A549 (cell line): Measurements from ENCODE around the gene NUMB. TPM values are rescaled to one million over a fixed set of nuclear protein-coding genes. Genes with fewer than 3 reads are reported as not detected.

Experiments used
- ATAC-seq, 2 experiments: fragments of 200-7000 bp in 1 of 2; fragments of >200 bp in 1 of 2; cut with Nextera tagmentation in 1 of 2; cut with Tn5 transposase in 1 of 2; 3 replicates each; pipeline versions ENCODE4 v1.8.0 to v1.9.1; 2018 to 2020; ENCODE audit warnings: mild to moderate bottlenecking in 1 of 2, moderate library complexity in 1 of 2
- CTCF ChIA-PET: fragments of 300-600 bp; sonication (Branson Sonifier 250); formaldehyde crosslinking; extraction: SDS; loops from one replicate; lab custom pipeline; 2021; ENCODE audit warnings: antibody characterized with exemption, inconsistent platforms; lab: Yijun Ruan, JAX
- POLR2A ChIA-PET: fragments of 350-600 bp; formaldehyde crosslinking; extraction: SDS; loops from one replicate; lab custom pipeline; 2021; ENCODE audit warnings: antibody characterized with exemption, inconsistent platforms; lab: Yijun Ruan, JAX
- DNase-seq, 2 experiments: peaks; one replicate each; pipeline versions ENCODE4 v3.0.0 to v3.0.0-alpha.2; 2011 to 2016; ENCODE audit warnings: low read depth in 1 of 2, low spot score in 1 of 2
- FAIRE-seq: peaks from 2 replicates; lab custom pipeline; 2011; peaks lifted over from hg19 to GRCh38; lab: Jason Lieb, UNC
- H3K27ac ChIP-seq, 2 experiments: fragments of >200 bp; sonication (Bioruptor Twin); formaldehyde crosslinking; 3 replicates each; pipeline ENCODE4 v1.5.1; 2016 to 2017
- H3K4me1 ChIP-seq: fragments of >200 bp; sonication (Bioruptor Twin); formaldehyde crosslinking; 3 replicates; pipeline ENCODE4 v1.6.1; 2016
- H3K4me2 ChIP-seq: fragments of >200 bp; sonication (Bioruptor Twin); formaldehyde crosslinking; 3 replicates; pipeline ENCODE4 v1.6.1; 2016
- H3K4me3 ChIP-seq: fragments of >200 bp; sonication (Bioruptor Twin); formaldehyde crosslinking; 3 replicates; pipeline ENCODE4 v1.5.1; 2016
- H3K9me3 ChIP-seq: fragments of >200 bp; sonication (Bioruptor Twin); formaldehyde crosslinking; 3 replicates; pipeline ENCODE4 v1.6.1; 2016
- CEBPB ChIP-seq, 2 experiments: fragments of >200 bp in 1 of 2; sonication (Bioruptor Twin) in 1 of 2; formaldehyde crosslinking in 1 of 2; IDR thresholded peaks; 2 replicates each; pipeline ENCODE4 v1.6.1; 2012 to 2016
- FOSL2 ChIP-seq, 2 experiments: fragments of 450-650 bp in 1 of 2; fragments of >200 bp in 1 of 2; sonication (Bioruptor Twin) in 1 of 2; formaldehyde crosslinking; IDR thresholded peaks; 2 replicates each; pipeline versions ENCODE4 v1.5.0 to v1.6.1; 2016 to 2020; ENCODE audit warnings: mild to moderate bottlenecking in 1 of 2, moderate library complexity in 1 of 2
- GATA3 ChIP-seq: IDR thresholded peaks from 2 replicates; pipeline ENCODE4 v1.6.1; 2012; ENCODE audit warnings: borderline replicate concordance
- HDAC2 ChIP-seq: fragments of 200-600 bp; sonication (generic); IDR thresholded peaks from 2 replicates; pipeline ENCODE4 v1.6.1; 2016
- HEYL ChIP-seq: fragments of 250-450 bp; sonication (Bioruptor Pico); IDR thresholded peaks from 2 replicates; pipeline ENCODE4 v1.8.0; 2021; ENCODE audit warnings: mild to moderate bottlenecking, moderate library complexity
- JUNB ChIP-seq: fragments of >200 bp; sonication (Bioruptor Twin); formaldehyde crosslinking; IDR thresholded peaks from 2 replicates; pipeline ENCODE4 v1.6.1; 2016
- KDM5A ChIP-seq: fragments of 200-600 bp; sonication (generic); IDR thresholded peaks from 2 replicates; pipeline ENCODE4 v1.6.1; 2016; ENCODE audit warnings: antibody characterized with exemption, mild to moderate bottlenecking
- MAFK ChIP-seq: fragments of 450-650 bp; IDR thresholded peaks from 2 replicates; pipeline ENCODE4 v1.6.1; 2014; ENCODE audit not compliant: partially characterized antibody
- MAZ ChIP-seq: fragments of 150-350 bp; IDR thresholded peaks from 2 replicates; pipeline ENCODE4 v1.6.1; 2014; ENCODE audit warnings: antibody characterized with exemption, low read depth, low read length, borderline replicate concordance
- NPAS2 ChIP-seq: fragments of 250-450 bp; sonication (Bioruptor Pico); IDR thresholded peaks from 2 replicates; pipeline ENCODE4 v1.8.0; 2022; ENCODE audit warnings: mild to moderate bottlenecking, moderate library complexity, borderline replicate concordance
- RARB ChIP-seq: fragments of 250-450 bp; sonication (Bioruptor Pico); IDR thresholded peaks from 2 replicates; pipeline ENCODE4 v1.8.0; 2021; ENCODE audit warnings: mild to moderate bottlenecking, moderate library complexity
- RNF2 ChIP-seq: fragments of 200-600 bp; sonication (generic); IDR thresholded peaks from 2 replicates; pipeline ENCODE4 v1.6.1; 2016; ENCODE audit warnings: low read depth, mild to moderate bottlenecking, antibody characterized with exemption, moderate library complexity, borderline replicate concordance
- SMC3 ChIP-seq: fragments of >200 bp; sonication (Bioruptor Twin); formaldehyde crosslinking; IDR thresholded peaks from 3 replicates; pipeline ENCODE4 v1.6.1; 2018; ENCODE audit warnings: inconsistent platforms
- SREBF2 ChIP-seq: fragments of 450-650 bp; IDR thresholded peaks from 2 replicates; pipeline ENCODE4 v1.6.1; 2014; ENCODE audit warnings: mild to moderate bottlenecking, moderate library complexity
- TFCP2L1 ChIP-seq: fragments of 250-450 bp; sonication (Bioruptor Pico); IDR thresholded peaks from 2 replicates; pipeline ENCODE4 v1.5.0; 2021; ENCODE audit warnings: mild to moderate bottlenecking
- WGBS: methylation state at CpG from one replicate; pipeline ENCODE4 v1.1.6; 2017; ENCODE audit errors: missing lambda C conversion rate; 5-methylcytosine and 5-hydroxymethylcytosine counted together
- polyA plus RNA-seq, 4 experiments: library from polyadenylated mRNA; depleted of rRNA in 3 of 4; stranded (reverse); fragments of >200 nt; fragmentation: RNase III in 1 of 4; extraction: RNeasy Plus Mini Kit Qiagen cat#74134 plus additional on column Dnase treatment in 1 of 4; gene quantifications; 2 replicates in 3 of 4; 3 replicates in 1 of 4; pipeline ENCODE4 v1.2.3, GENCODE V29; 2011 to 2017
- TF ChIP-seq, protein P1 (sequence below): fragments of 200-600 bp; sonication (generic); IDR thresholded peaks from 2 replicates; pipeline ENCODE4 v1.6.1; 2016; ENCODE audit warnings: antibody characterized with exemption, mild to moderate bottlenecking, moderate library complexity
- TF ChIP-seq, protein P2 (sequence below): IDR thresholded peaks from 2 replicates; pipeline ENCODE4 v1.6.1; 2012
- TF ChIP-seq, protein P3 (sequence below): fragments of 450-650 bp; IDR thresholded peaks from 2 replicates; pipeline ENCODE4 v1.6.1; 2014; ENCODE audit warnings: antibody characterized with exemption
- TF ChIP-seq, protein P4 (sequence below): fragments of 150-350 bp; IDR thresholded peaks from 2 replicates; pipeline ENCODE4 v1.6.1; 2014; ENCODE audit warnings: low read depth, mild to moderate bottlenecking, low read length
- TF ChIP-seq, protein P5 (sequence below): fragments of >200 bp; sonication (Bioruptor Twin); formaldehyde crosslinking; IDR thresholded peaks from 2 replicates; pipeline ENCODE4 v1.6.1; 2016

The NUMB gene
- polyA plus RNA-seq, 2 of the 4 experiments (the other 2 are of a cell fraction): 40.8 to 151 TPM

DNA sequence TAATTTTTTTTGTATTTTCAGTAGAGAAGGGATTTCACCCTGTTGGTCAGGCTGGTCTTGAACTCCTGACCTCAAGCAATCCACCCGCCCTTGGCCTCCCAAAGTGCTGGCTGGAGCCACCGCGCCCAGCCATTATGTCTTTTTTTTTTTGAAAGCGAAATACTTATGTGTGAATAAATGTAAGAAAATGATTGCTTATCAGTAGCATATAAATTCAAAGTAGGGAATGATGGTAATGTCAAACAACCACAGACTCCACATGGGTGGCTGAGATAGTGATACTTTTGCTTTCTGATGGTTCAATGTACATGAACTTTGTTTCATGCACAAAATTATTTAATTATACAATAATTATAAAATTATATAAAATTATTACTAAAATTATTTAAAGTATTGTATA is 145.2 kb downstream of the NUMB start (continued):
- TF ChIP-seq SREBF2: no peak
- no peak for TF ChIP-seq SMC3
- no peak for TF ChIP-seq CEBPB (IDR thresholded peaks at IDR 0.05)
- TF ChIP-seq, protein P1, sequence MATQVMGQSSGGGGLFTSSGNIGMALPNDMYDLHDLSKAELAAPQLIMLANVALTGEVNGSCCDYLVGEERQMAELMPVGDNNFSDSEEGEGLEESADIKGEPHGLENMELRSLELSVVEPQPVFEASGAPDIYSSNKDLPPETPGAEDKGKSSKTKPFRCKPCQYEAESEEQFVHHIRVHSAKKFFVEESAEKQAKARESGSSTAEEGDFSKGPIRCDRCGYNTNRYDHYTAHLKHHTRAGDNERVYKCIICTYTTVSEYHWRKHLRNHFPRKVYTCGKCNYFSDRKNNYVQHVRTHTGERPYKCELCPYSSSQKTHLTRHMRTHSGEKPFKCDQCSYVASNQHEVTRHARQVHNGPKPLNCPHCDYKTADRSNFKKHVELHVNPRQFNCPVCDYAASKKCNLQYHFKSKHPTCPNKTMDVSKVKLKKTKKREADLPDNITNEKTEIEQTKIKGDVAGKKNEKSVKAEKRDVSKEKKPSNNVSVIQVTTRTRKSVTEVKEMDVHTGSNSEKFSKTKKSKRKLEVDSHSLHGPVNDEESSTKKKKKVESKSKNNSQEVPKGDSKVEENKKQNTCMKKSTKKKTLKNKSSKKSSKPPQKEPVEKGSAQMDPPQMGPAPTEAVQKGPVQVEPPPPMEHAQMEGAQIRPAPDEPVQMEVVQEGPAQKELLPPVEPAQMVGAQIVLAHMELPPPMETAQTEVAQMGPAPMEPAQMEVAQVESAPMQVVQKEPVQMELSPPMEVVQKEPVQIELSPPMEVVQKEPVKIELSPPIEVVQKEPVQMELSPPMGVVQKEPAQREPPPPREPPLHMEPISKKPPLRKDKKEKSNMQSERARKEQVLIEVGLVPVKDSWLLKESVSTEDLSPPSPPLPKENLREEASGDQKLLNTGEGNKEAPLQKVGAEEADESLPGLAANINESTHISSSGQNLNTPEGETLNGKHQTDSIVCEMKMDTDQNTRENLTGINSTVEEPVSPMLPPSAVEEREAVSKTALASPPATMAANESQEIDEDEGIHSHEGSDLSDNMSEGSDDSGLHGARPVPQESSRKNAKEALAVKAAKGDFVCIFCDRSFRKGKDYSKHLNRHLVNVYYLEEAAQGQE: no peak
- TF ChIP-seq MAFK: no peak
- TF ChIP-seq TFCP2L1 (CRISPR knock-in tag): no peak
- TF ChIP-seq, protein P2, sequence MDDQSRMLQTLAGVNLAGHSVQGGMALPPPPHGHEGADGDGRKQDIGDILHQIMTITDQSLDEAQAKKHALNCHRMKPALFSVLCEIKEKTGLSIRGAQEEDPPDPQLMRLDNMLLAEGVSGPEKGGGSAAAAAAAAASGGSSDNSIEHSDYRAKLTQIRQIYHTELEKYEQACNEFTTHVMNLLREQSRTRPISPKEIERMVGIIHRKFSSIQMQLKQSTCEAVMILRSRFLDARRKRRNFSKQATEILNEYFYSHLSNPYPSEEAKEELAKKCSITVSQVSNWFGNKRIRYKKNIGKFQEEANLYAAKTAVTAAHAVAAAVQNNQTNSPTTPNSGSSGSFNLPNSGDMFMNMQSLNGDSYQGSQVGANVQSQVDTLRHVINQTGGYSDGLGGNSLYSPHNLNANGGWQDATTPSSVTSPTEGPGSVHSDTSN: no peak
- no peak for TF ChIP-seq RARB (CRISPR knock-in tag)

DNA sequence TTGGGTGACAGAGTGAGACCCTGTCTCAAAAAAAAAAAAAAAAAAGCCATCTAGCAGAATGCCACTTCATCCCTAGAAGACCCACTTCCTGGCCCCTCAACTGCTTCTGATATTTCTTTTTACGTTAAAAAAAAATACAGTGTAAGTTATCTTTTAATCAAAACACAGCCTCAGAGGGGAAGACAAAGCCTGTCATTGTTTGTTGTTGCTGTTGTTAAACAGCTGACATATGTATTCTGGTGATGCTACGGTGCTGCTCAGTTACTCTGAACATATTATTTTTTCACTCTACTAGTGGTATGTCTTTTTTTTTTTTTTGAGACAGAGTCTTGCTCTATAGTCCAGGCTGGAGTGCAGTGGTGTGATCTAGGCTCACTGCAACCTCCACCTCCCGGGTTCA is 145.7 kb downstream of the NUMB start:
- H3K9me3 ChIP-seq: no peaks in the 10 kb centered on the region
- no peak for ATAC-seq
- ChIA-PET CTCF (interaction anchor here (0.7 to 2.9 kb wide), 3 partner anchors 61 to 300 kb away, joined by 3 to 10 read pairs (median 3); no protein-coding TSS in a partner anchor), POLR2A (no interaction called here)
- 94% methylated on average over 3 of the region's 3 CpGs for WGBS
- no peak overlapping the region for H3K4me3 ChIP-seq
- H3K4me1 ChIP-seq: peaks cover 13% of the 10 kb centered on the region; the same call in 2 of the 3 replicates
- no peak for TF ChIP-seq RNF2
- TF ChIP-seq GATA3: no peak
- TF ChIP-seq JUNB: no peak
- no peak for TF ChIP-seq NPAS2 (CRISPR knock-in tag)
- TF ChIP-seq, protein P3, sequence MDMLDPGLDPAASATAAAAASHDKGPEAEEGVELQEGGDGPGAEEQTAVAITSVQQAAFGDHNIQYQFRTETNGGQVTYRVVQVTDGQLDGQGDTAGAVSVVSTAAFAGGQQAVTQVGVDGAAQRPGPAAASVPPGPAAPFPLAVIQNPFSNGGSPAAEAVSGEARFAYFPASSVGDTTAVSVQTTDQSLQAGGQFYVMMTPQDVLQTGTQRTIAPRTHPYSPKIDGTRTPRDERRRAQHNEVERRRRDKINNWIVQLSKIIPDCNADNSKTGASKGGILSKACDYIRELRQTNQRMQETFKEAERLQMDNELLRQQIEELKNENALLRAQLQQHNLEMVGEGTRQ: no peak
- no peak for TF ChIP-seq MAZ
- TF ChIP-seq, protein P4, sequence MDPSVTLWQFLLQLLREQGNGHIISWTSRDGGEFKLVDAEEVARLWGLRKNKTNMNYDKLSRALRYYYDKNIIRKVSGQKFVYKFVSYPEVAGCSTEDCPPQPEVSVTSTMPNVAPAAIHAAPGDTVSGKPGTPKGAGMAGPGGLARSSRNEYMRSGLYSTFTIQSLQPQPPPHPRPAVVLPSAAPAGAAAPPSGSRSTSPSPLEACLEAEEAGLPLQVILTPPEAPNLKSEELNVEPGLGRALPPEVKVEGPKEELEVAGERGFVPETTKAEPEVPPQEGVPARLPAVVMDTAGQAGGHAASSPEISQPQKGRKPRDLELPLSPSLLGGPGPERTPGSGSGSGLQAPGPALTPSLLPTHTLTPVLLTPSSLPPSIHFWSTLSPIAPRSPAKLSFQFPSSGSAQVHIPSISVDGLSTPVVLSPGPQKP: no peak
- TF ChIP-seq HDAC2: no peak
- TF ChIP-seq, protein P5, sequence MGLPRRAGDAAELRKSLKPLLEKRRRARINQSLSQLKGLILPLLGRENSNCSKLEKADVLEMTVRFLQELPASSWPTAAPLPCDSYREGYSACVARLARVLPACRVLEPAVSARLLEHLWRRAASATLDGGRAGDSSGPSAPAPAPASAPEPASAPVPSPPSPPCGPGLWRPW: no peak
- no peak for TF ChIP-seq FOSL2 (IDR thresholded peaks at IDR 0.05)
- no peak for TF ChIP-seq FOSL2 (CRISPR knock-in tag; IDR thresholded peaks at IDR 0.05)
- TF ChIP-seq HEYL (CRISPR knock-in tag): no peak
- no peak for TF ChIP-seq KDM5A
- no peak for DNase-seq
- no peak for FAIRE-seq
- H3K4me2 ChIP-seq: no peak overlapping the region
- no peak overlapping the region for H3K27ac ChIP-seq
